Activated naive CD4-positive, alpha-beta T cell treated with Interleukin-2 at 50 U/mL for 16 hours (primary cell): ENCODE measurements around the gene FAM222B.
"Not testable (repeated sequence)": the region's sequence is repeated elsewhere in the genome, so short reads cannot be mapped to it uniquely, and the experiment has no call there.

Experiments
- DNase-seq: peaks from one replicate; pipeline ENCODE4 v3.0.0-alpha.2; 2020

The FAM222B gene

DNA sequence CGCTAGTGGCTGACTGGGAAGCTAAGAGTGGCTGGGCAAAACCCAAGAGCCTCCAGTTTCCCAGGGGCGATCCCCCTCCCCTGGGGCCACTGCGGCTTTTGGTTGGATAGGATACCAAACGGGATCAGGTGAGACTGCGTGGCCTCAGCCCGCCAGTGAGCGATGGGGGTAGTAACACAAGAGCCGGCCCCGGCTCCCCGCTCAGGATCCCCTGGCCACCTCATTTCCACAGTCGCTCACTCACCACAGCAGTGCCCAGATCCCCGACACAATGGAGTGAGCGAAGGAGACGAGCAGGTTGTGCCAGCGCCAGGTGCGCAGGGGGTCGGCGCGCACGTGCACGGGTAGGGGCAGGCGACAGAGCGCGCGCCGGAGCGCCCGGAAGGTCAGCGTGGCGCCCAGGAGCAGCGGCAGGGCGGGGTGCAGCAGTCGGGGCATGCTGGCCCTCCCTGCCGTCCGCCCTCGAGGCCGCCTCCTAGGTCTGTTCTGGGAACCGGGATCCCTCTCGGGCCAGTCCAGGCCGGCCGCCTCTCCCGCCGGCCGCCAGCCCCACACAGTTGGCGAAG is 116.8 kb downstream of the FAM222B start:
- DNase-seq, result peak; percentile 62

DNA sequence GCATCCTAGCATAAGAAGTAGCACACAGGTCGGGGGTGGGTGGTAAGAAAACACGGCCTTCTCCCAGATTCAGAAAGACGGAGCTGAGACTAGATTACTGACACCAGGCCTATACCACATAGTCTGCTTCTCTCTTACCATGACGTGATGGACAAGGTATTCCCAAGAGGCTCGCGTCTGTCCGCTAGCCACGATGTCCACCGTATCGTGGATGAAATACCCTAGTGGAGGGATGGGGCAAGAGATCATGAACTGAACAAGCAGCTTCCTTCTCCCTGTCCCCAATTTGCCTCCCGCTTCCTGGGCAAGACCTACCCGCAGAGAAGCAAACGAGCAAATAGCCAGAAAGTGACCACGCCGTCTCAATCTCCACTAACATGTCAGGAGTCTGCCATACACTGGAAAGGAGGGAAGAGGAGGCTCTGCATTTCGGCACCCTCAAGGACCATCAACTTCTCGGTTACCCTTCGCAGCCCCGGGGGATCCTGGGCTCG is 117.4 kb downstream of the FAM222B start:
- no peak for DNase-seq

DNA sequence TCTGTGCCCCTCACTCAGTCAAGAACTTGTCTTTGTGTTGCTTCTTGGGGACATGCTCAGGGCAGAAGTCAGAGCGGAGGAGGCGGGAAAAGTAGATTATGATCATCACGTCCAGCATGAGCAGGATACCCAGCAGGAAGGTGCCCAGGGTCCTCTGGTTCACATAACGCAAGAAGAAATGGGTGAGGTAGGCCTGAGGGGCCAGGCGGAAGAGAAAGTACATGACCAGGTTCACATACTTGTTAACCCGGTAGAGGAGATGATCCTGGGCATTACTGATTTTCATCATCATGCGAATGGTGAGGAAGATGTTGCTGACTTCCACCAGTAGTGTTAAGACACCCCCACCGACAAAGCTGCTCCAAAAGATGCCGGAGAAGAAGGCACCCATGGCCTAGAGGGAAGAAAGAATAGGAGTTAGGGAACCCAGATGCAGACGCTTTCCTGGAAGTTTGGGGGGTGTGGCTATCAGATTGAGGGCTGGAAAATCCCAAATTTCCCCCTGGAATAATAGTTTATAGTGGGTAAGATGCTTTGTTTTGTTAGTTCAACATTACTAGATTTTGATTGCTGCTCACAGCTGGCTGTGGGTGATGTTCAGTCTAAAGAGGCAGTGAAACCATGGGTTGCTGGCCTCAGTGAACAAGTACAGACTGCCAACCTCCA is 118.0 kb downstream of the FAM222B start:
- no peak for DNase-seq

DNA sequence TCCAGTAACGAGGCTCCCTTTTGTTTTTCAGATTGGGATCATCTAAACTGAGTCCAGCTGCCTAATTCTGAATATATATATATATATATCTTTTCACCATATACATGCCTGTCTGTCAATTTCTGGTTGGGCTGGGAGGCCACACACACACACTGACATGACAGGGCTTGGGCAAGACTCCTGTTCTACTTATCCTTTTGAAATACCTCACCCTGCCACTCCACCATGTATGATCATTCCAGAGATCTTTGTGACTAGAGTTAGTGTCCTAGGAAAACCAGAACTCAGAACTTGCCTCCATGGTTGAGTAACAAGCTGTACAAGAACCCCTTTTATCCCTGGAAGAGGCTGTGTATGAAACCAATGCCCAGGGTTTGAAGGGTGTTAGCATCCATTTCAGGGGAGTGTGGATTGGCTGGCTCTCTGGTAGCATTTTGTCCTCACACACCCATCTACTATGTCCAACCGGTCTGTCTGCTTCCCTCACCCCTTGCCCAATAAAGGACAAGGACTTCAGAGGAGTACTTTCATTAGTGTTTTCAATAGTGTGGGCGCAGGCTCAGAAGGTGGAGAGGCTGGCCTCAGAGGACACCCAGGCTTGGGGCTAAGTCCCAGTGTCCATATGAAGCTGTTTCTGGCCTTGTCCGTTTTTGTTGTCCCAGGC is 118.6 kb downstream of the FAM222B start:
- DNase-seq, result not testable (repeated sequence)

DNA sequence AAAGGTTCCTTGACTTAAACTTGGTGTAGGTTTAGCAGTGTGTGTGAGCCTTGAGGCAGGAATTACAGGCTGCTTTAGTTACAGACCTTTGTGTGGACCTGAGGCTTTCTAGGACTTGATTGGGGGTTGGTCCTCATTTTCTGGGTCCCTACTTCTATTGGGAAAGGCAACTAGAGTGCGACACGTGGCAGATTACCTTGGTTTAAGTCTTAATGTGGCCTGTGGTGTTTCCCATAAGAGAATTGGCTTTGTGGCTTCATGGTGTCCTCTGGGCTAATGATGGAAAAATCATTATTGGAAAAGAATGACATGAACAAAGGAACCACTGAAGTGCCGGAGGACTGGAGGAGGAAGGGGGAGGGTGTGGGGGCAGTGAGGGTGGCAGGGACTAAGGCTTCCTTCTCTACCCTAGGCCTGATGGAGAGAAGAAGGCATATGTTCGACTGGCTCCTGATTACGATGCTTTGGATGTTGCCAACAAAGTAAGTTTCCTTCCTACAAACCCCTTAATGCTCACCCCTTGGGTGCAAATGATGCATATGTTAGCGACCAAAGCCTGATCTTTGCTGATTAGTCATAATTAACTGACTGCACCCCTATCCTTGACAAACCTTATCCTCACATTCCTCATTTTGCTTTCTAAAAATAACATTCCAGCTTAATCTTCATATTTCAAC is 119.3 kb downstream of the FAM222B start:
- DNase-seq, result no peak

DNA sequence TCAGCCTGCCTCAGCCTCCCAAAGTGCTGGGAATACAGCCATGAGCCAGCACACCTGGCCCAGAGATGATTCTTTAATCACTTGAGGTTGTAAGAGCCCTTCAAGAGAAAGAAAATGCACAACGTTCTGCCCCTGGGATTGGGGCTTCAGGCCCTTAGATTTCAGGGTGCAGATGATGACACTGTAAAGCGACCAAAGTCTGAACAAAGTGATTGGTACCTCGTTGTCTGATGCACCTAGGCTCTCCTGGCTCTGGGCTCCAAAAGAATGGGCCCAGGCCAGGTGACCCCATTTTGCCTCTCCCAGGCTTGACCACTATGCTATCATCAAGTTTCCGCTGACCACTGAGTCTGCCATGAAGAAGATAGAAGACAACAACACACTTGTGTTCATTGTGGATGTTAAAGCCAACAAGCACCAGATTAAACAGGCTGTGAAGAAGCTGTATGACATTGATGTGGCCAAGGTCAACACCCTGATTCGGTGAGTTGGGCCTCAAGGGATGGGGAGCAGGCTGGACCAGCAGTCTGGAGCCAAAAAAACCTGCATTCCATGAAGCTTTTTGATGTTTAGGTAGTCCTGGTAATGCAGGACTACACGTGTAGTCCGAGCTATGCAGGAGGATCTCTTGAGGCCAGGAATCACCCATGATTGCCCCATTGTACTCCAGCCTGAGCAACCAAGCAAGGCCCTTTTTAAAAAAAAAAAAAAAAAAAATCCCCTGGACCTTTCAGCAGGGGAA is 120.0 kb downstream of the FAM222B start:
- DNase-seq, result no peak

DNA sequence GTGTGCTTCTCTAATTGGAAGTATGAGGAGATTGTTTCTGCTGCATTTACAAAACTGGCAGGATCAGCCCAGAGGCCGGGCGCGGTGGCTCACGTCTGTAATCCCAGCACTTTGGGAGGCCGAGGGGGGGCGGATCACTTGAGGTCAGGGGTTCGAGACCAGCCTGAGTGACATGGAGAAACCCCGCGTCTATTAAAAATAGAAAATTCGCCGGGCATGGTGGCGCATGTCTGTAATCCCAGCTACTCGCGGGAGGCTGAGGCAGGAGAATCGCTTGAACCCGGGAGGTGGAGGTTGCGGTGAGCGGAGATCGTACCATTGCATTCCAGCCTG is 121.6 kb downstream of the FAM222B start:
- not testable (repeated sequence) for DNase-seq

DNA sequence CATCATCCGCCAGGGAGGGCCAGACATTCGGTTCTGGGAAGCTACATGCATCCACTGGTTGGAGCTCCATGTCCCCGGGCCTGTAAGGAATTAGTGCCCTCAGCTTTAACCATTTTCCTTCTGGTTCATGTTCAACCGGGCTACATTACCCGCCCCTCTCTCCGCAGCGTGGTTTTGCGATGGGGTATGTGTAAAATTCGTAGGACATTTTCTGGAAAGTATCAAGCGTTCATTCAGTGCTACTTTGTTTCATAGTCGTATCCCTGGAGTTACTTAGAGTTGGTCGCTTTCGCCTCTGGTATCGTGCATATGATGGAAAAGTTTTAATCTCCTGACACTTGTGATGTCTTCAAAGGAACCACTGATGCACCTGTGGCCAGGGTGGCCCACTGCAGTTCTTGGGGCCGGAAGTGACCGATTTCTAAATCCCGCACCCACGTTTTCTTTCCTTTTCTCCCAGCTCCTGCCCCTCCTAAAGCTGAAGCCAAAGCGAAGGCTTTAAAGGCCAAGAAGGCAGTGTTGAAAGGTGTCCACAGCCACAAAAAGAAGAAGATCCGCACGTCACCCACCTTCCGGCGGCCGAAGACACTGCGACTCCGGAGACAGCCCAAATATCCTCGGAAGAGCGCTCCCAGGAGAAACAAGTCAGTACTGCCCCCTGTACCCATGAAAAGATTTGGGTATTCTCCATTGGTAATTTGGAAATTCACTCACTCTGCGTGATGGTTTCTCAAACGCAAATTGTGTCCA is 122.2 kb downstream of the FAM222B start:
- DNase-seq, result peak; percentile 50

DNA sequence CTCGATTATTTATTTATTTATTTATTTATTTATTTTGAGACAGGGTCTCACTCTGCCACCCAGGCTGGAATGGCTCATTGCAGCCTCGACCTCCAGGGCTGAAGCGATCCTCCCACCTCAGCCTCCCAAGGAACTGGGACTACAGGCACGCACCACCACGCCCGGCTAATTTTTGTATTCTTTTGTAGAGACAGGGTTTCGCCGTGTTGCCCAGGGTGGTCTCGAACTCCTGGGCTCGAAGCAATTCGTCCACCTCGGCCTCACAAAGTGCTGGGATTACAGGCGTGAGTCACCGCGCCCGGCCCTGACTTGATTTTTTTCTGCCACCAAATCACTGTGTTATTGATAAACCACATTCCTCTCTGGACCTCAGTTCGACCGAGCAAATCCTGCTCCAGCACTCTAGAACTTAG is 123.6 kb downstream of the FAM222B start:
- no peak for DNase-seq

- no peak for DNase-seq
Measured at GRCh38 chr17:28718333-28719020, 124.1 kb downstream of the FAM222B start.

DNA sequence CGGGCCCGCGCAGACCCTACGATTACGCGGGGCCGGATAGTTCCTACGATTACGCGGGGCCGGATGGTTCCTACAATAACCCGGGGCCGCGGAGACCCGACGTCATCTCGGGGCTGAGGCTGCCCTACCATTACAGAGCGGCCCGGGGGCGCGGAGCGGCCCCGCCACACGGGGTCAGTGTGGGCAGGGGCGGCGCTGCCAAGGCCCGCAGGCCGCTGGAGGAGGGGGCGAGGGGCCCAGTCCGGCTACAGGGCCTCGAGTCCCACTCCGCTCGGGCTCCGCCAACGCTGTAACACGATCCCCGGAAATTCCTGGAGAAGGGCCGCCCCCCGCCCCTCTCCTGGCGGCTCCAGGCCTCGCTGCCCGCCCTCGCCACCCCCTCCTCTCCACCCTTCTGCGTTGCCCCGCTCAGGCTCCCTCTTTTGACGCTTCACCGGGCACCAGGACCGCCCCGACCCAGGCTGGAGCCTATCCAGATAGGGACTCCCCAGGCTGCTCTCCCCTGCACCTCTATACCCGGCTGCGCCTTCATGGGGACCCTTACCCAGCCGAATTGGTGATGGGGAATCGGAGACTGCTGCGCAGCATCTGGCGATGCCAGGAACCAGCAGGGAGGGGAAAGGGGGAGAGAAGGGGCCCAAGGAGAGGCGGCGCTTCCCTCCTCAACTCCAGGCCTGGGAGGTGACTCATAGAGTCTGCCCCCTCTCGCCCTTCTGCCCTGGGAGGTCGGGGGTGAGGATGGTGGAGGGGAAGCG is 124.8 kb downstream of the FAM222B start, which contains the start of gene RAB34:
TSS of gene RAB34 (minus strand) at position 291 of the 755 bp plus-strand sequence. CDS start 602 bp downstream, outside the sequence.
- no peak for DNase-seq

DNA sequence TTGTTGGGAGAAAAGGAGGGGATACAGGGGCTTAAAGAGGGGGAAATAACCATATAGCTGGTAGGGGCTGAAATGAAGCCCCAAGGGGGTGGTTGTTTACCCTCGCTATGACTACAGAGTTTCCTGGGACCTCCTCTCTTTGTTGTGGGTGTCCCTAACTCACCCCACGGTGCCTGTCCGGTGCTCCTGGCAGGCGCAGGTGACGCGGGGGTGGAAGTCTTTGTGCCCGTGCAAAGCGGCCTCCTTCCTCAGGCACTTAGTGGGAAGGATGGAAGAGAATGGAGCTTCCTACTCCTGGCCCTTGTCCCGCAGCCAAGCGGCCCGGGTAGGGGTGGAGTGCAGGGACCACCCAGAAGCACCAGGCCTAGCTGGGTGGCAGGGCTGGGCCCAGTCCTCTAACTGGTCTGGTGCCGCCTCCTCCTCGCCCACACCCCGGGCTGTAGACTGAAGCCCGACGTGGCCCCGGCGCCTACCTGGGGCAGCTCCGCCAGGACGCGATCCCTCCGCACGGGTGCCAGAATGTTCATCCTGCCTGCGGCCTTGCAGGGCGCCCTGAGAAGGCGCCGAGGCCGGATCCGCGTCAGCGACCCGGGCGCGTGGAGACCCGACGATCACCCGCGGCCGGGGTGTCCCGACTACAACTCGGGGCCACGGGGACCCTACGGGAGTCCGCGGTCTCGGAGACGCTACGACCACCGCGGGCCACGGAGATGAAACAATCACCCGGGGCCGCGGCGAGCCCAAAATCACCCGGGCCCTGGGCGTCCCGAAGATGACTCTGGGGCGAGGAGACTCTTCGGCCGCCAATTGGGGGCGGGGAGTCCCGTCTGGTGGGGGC is 125.6 kb downstream of the FAM222B start:
- DNase-seq, result no peak

- no peak for DNase-seq
Measured at GRCh38 chr17:28715217-28715616, 127.4 kb downstream of the FAM222B start.

DNA sequence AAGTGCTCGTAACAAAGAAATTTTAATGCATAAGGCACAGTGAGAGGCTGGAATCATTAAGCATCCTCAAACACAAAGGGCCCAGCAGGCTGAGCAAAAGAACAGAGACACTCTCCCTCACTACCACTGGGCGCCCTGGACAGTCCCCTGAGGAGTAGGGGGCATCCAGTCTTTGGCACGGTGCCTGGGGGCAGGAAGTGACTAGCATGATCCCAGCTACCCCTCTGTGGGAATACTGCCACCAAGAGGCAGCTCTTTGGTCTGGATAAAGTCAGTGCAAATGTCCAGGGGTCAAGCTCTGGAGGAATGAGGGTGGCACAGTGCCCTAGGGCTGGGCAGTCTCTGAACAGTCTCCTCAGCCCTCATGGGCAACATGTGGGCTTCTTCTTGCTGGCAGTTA is 128.3 kb downstream of the FAM222B start:
- no peak for DNase-seq

DNA sequence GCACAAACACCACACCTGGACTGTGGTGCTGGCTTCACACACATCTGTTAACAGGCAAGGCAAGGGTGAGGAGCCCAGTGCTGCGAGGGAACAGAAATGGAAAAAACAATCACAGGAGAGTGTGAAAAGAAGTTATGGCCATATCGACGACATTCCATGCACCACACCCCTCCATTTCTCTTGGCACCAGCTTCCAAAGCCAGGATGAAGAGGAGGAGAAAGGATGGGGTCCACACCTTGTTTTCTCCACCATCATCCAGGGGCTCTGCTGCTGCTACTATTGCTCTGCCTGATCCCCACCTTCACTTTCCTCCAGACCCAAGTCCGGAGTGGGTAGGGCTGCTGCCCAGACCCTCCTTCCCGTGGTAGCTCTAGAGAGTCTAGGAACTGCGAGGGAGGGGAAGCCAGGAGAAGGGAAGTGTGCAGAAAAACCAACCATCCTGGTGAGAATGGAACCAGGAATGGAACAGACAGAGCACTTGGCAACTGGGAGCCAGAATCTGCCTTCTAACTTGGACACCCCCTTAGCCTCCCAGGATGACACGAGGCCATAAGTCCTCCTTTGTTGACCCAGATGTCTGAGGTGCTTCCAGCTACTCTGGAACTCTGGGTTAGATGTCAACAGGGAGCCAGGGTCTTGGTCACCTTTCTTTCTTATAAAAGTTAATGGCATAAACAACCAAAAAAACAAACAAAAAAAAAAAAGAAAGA is 129.7 kb downstream of the FAM222B start:
- DNase-seq, result no peak

- DNase-seq, result peak; percentile 73
Measured at GRCh38 chr17:28712032-28712704, 130.4 kb downstream of the FAM222B start.

- DNase-seq, result no peak
Measured at GRCh38 chr17:28711723-28712031, 130.9 kb downstream of the FAM222B start, which contains the start of gene PROCA1. TSS of gene PROCA1 (minus strand) at chr17:28711888. CDS start at chr17:28711660, 228 bp downstream.
